ENCODE data around the gene TSKU. TPM values are rescaled to one million over a fixed set of nuclear protein-coding genes. Genes with fewer than 3 reads are reported as not detected.
"Not testable (repeated sequence)": the region's sequence is repeated elsewhere in the genome, so short reads cannot be mapped to it uniquely, and the experiment has no call there.

TSKU gene
- total and polyA plus RNA-seq, 2 experiments from 2014 or later: 11.7 to 31.1 TPM

DNA sequence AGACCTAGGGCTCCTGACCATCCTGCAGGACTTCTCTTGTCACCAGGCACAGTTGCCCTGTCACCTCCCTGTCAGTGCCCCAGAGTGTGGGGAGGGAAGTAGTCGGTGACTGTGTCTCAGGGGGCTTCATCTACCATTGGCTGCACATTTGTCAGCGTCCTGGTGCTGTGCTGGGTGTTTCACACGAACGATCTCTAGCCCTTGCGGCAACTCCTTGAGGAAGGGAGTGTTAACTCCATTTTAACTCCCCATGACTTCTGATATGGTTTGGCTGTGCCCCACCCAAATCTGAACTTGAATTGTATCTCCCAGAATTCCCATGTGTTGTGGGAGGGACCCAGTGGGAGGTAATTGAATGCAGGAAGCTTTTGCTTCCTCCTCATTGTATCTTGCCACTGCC, 7.1 kb downstream of the TSKU start:
- H3K27ac ChIP-seq (ENCODE audit: low read depth): no peak overlapping the region
- no peak for DNase-seq (ENCODE audit: low spot score)
- Mint-ChIP-seq H3K4me3 (no peak overlapping the region), H3K4me1 (peaks cover 63% of the 10 kb centered on the region), H3K9me3 (peaks cover 31% of the 10 kb centered on the region), H3K27ac (no peak overlapping the region), H3K36me3 (ENCODE audit: low read depth) (peaks cover 46% of the 10 kb centered on the region), H3K27me3 (ENCODE audit: insufficient read depth, low read depth, poor library complexity) (peaks cover 7% of the 10 kb centered on the region)
- H3K36me3 ChIP-seq (ENCODE audit: insufficient read depth): peaks cover 5% of the 10 kb centered on the region; the same call in 1 of the 2 replicates
- H3K9me2 ChIP-seq (ENCODE audit: insufficient read depth): no peaks in the 10 kb centered on the region
- H3K4me2 ChIP-seq: no peak overlapping the region
- H2AFZ ChIP-seq: no peak overlapping the region
- peaks cover 32% of the 10 kb centered on the region for H4K20me1 ChIP-seq (replicated peaks; ENCODE audit: insufficient read depth)
- TF ChIP-seq POLR2AphosphoS5 (IDR thresholded peaks at IDR 0.05; ENCODE audit: low read depth) (no peak), EZH2phosphoT487 (IDR thresholded peaks at IDR 0.05; ENCODE audit: unreplicated experiment) (no peak), JUNB (IDR thresholded peaks at IDR 0.05; ENCODE audit: unreplicated experiment) (no peak), NANOG (IDR thresholded peaks at IDR 0.05; ENCODE audit: borderline replicate concordance) (no peak)
- H3F3A ChIP-seq (replicated peaks; ENCODE audit: low read depth): 0 out of 2 replicates have a peak, but pooled peaks cover 2% of the 10 kb centered on the region
- H3K4me3 ChIP-seq: no peak overlapping the region
- peaks cover 94% of the 10 kb centered on the region for H3K79me2 ChIP-seq (replicated peaks; ENCODE audit: insufficient read depth)
- ATAC-seq: no peak
- H3K4me1 ChIP-seq (ENCODE audit: insufficient read depth): peaks cover 33% of the 10 kb centered on the region
- H3K27me3 ChIP-seq (ENCODE audit: insufficient read depth): no peaks in the 10 kb centered on the region

DNA sequence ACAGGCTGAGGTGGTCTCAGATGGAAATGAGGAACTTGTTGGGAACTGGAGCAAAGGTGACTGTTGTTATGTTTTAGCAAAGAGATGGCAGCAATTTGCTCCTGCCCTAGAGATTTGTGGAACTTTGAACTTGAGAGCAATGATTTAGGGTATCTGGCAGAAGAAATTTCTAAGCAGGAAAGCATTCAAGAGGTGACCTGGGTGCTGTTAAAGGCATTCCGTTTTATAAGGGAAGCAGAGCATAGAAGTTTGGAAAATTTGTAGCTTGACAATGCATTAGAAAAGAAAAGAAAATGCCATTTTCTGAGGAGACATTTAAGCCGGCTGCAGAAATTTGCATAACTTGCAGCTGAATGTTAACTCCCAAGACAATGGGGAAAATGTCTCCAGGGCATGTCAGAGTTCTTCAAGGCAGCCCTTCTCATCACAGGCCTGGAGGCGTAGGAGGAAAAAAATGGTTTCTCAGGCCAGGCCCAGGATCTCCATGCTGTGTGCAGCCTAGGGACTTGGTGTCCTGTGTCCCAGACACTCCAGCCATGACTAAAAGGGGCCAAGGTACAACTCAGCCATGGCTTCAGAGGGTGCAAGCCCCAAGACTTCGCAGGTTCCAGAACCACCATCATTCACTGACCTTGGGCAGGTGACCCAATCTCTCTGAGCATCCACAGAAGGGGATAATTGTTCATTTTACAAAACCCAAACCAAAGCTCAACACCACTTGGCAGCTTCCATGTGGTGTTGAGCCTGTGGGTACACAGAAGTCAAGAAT, 8.0 kb downstream of the TSKU start:
- H3K4me3 Mint-ChIP-seq; H3F3A ChIP-seq (replicated peaks; ENCODE audit: low read depth); DNase-seq (ENCODE audit: low spot score); H3K4me2 ChIP-seq; H3K27ac ChIP-seq (ENCODE audit: low read depth); H3K27me3 Mint-ChIP-seq (ENCODE audit: insufficient read depth, low read depth, poor library complexity); H3K27me3 ChIP-seq (ENCODE audit: insufficient read depth); H3K4me3 ChIP-seq; H3K36me3 ChIP-seq (ENCODE audit: insufficient read depth); ATAC-seq; H3K27ac Mint-ChIP-seq; H3K9me2 ChIP-seq (ENCODE audit: insufficient read depth); H2AFZ ChIP-seq: not testable (repeated sequence)
- peaks cover 58% of the 10 kb centered on the region for H3K4me1 Mint-ChIP-seq
- Histone ChIP-seq H3K4me1 (ENCODE audit: insufficient read depth) (peaks cover 24% of the 10 kb centered on the region), H4K20me1 (replicated peaks; ENCODE audit: insufficient read depth) (peaks cover 22% of the 10 kb centered on the region; the same call in 1 of the 2 replicates), H3K79me2 (replicated peaks; ENCODE audit: insufficient read depth) (peaks cover 85% of the 10 kb centered on the region)
- peaks cover 31% of the 10 kb centered on the region for H3K9me3 Mint-ChIP-seq
- H3K36me3 Mint-ChIP-seq (ENCODE audit: low read depth): peaks cover 52% of the 10 kb centered on the region

DNA sequence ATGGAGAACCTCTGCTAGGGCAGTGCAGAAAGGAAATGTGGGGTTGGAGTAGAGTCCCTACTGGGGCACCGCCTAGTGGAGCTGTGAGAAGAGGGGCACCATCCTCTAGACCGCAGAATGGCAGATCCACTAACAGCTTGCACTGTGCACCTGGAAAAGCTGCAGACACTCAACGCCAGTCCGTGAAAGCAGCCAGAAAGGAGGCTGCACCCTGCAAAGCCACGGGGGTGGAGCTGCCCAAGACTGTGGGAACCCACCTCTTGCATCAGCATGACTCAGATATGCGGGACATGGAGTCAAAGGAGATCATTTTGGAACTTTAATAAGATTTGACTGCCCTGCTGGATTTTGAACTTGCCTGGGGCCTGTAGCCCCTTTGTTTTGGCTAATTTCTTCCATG, 8.7 kb downstream of the TSKU start:
- no peaks in the 10 kb centered on the region for H3K9me2 ChIP-seq (ENCODE audit: insufficient read depth)
- Mint-ChIP-seq H3K36me3 (ENCODE audit: low read depth) (peaks cover 54% of the 10 kb centered on the region), H3K27ac (no peak overlapping the region), H3K9me3 (peaks cover 31% of the 10 kb centered on the region), H3K4me1 (peaks cover 54% of the 10 kb centered on the region), H3K27me3 (ENCODE audit: insufficient read depth, low read depth, poor library complexity) (peaks cover 4% of the 10 kb centered on the region), H3K4me3 (no peak overlapping the region)
- H3K27me3 ChIP-seq (ENCODE audit: insufficient read depth): no peaks in the 10 kb centered on the region
- DNase-seq (ENCODE audit: low spot score) (no peak), ATAC-seq (no peak)
- peaks cover 21% of the 10 kb centered on the region; the same call in 1 of the 2 replicates for H4K20me1 ChIP-seq (replicated peaks; ENCODE audit: insufficient read depth)
- TF ChIP-seq ZNF331 (CRISPR knock-in tag; IDR thresholded peaks at IDR 0.05; ENCODE audit: low read depth) (no peak), ZNF114 (CRISPR knock-in tag; IDR thresholded peaks at IDR 0.05) (no peak)
- TF ChIP-seq, protein P1, sequence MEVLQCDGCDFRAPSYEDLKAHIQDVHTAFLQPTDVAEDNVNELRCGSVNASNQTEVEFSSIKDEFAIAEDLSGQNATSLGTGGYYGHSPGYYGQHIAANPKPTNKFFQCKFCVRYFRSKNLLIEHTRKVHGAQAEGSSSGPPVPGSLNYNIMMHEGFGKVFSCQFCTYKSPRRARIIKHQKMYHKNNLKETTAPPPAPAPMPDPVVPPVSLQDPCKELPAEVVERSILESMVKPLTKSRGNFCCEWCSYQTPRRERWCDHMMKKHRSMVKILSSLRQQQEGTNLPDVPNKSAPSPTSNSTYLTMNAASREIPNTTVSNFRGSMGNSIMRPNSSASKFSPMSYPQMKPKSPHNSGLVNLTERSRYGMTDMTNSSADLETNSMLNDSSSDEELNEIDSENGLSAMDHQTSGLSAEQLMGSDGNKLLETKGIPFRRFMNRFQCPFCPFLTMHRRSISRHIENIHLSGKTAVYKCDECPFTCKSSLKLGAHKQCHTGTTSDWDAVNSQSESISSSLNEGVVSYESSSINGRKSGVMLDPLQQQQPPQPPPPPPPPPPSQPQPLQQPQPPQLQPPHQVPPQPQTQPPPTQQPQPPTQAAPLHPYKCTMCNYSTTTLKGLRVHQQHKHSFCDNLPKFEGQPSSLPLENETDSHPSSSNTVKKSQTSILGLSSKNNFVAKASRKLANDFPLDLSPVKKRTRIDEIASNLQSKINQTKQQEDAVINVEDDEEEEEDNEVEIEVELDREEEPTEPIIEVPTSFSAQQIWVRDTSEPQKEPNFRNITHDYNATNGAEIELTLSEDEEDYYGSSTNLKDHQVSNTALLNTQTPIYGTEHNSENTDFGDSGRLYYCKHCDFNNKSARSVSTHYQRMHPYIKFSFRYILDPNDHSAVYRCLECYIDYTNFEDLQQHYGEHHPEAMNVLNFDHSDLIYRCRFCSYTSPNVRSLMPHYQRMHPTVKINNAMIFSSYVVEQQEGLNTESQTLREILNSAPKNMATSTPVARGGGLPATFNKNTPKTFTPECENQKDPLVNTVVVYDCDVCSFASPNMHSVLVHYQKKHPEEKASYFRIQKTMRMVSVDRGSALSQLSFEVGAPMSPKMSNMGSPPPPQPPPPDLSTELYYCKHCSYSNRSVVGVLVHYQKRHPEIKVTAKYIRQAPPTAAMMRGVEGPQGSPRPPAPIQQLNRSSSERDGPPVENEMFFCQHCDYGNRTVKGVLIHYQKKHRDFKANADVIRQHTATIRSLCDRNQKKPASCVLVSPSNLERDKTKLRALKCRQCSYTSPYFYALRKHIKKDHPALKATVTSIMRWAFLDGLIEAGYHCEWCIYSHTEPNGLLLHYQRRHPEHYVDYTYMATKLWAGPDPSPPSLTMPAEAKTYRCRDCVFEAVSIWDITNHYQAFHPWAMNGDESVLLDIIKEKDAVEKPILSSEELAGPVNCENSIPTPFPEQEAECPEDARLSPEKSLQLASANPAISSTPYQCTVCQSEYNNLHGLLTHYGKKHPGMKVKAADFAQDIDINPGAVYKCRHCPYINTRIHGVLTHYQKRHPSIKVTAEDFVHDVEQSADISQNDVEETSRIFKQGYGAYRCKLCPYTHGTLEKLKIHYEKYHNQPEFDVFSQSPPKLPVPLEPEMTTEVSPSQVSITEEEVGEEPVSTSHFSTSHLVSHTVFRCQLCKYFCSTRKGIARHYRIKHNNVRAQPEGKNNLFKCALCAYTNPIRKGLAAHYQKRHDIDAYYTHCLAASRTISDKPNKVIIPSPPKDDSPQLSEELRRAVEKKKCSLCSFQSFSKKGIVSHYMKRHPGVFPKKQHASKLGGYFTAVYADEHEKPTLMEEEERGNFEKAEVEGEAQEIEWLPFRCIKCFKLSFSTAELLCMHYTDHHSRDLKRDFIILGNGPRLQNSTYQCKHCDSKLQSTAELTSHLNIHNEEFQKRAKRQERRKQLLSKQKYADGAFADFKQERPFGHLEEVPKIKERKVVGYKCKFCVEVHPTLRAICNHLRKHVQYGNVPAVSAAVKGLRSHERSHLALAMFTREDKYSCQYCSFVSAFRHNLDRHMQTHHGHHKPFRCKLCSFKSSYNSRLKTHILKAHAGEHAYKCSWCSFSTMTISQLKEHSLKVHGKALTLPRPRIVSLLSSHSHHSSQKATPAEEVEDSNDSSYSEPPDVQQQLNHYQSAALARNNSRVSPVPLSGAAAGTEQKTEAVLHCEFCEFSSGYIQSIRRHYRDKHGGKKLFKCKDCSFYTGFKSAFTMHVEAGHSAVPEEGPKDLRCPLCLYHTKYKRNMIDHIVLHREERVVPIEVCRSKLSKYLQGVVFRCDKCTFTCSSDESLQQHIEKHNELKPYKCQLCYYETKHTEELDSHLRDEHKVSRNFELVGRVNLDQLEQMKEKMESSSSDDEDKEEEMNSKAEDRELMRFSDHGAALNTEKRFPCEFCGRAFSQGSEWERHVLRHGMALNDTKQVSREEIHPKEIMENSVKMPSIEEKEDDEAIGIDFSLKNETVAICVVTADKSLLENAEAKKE (CRISPR knock-in tag; IDR thresholded peaks at IDR 0.05): no peak
- H3K4me2 ChIP-seq: no peak overlapping the region
- no peak overlapping the region for H3K27ac ChIP-seq (ENCODE audit: low read depth)
- peaks cover 17% of the 10 kb centered on the region for H3K4me1 ChIP-seq (ENCODE audit: insufficient read depth)
- H3K79me2 ChIP-seq (replicated peaks; ENCODE audit: insufficient read depth): peaks cover 78% of the 10 kb centered on the region
- peaks cover 5% of the 10 kb centered on the region; the same call in 1 of the 2 replicates for H3K36me3 ChIP-seq (ENCODE audit: insufficient read depth)
- no peak overlapping the region for H3K4me3 ChIP-seq
- no peaks in the 10 kb centered on the region for H3F3A ChIP-seq (replicated peaks; ENCODE audit: low read depth)
- H2AFZ ChIP-seq: no peak overlapping the region

Measured in GM23338 (cell line).